H9 (cell line): ENCODE measurements around the gene MED27. TPM values are rescaled to one million over a fixed set of nuclear protein-coding genes. Genes with fewer than 3 reads are reported as not detected.

Source experiments
- DNase-seq: peaks from one replicate; pipeline ENCODE4 v3.0.0-alpha.2; 2017
- H2AFZ ChIP-seq: one replicate; pipeline ENCODE4 v1.6.1; 2013; ENCODE audit warnings: mild to moderate bottlenecking, low read length, control low read depth, moderate library complexity
- H2AK5ac ChIP-seq: 2 replicates; pipeline ENCODE4 v1.6.1; 2013; ENCODE audit warnings: low read length, control low read depth, mixed read lengths; ENCODE audit not compliant: insufficient read length
- H2BK120ac ChIP-seq: one replicate; pipeline ENCODE4 v1.6.1; 2013; ENCODE audit warnings: low read depth, mild to moderate bottlenecking, low read length, control low read depth, inconsistent platforms; ENCODE audit not compliant: poor library complexity, severe bottlenecking
- H2BK12ac ChIP-seq: 2 replicates; pipeline ENCODE4 v1.6.1; 2013; ENCODE audit warnings: low read length, control low read depth, mixed read lengths, low read depth; ENCODE audit not compliant: insufficient read length
- H2BK15ac ChIP-seq: 2 replicates; pipeline ENCODE4 v1.6.1; 2013; ENCODE audit warnings: low read depth, low read length, control low read depth
- H2BK20ac ChIP-seq: one replicate; pipeline ENCODE4 v1.6.1; 2013; ENCODE audit warnings: low read depth, mild to moderate bottlenecking, low read length, control low read depth, inconsistent platforms; ENCODE audit not compliant: poor library complexity, severe bottlenecking
- H2BK5ac ChIP-seq: 2 replicates; pipeline ENCODE4 v1.6.1; 2013; ENCODE audit warnings: low read length, control low read depth, mixed read lengths; ENCODE audit not compliant: insufficient read length
- H3K14ac ChIP-seq: 2 replicates; pipeline ENCODE4 v1.6.1; 2013; ENCODE audit warnings: low read length, control low read depth; ENCODE audit not compliant: insufficient read depth
- H3K18ac ChIP-seq: 2 replicates; pipeline ENCODE4 v1.6.1; 2013; ENCODE audit warnings: low read depth, mild to moderate bottlenecking, mixed read lengths, low read length, control low read depth; ENCODE audit not compliant: insufficient read length
- H3K23ac ChIP-seq: 2 replicates; pipeline ENCODE4 v1.6.1; 2013; ENCODE audit warnings: low read length, control low read depth, mixed read lengths, low read depth; ENCODE audit not compliant: insufficient read length
- H3K23me2 ChIP-seq: 2 replicates; pipeline ENCODE4 v1.6.1; 2013; ENCODE audit warnings: low read depth, mild to moderate bottlenecking, mixed read lengths, low read length, control low read depth; ENCODE audit not compliant: insufficient read length, poor library complexity, severe bottlenecking
- H3K27ac ChIP-seq: 2 replicates; pipeline ENCODE4 v1.5.1; 2013; ENCODE audit warnings: low read length, control low read depth, mixed read lengths, low read depth; ENCODE audit not compliant: insufficient read length
- H3K27me3 ChIP-seq: 2 replicates; pipeline ENCODE4 v1.6.1; 2013; ENCODE audit warnings: low read length, control low read depth, inconsistent platforms; ENCODE audit not compliant: insufficient read depth
- H3K4ac ChIP-seq: 2 replicates; pipeline ENCODE4 v1.6.1; 2013; ENCODE audit warnings: low read depth, mild to moderate bottlenecking, control low read depth, inconsistent platforms, low read length, moderate library complexity
- H3K4me1 ChIP-seq: 2 replicates; pipeline ENCODE4 v1.6.1; 2013; ENCODE audit warnings: low read length, control low read depth, inconsistent platforms; ENCODE audit not compliant: insufficient read depth
- H3K4me2 ChIP-seq: 2 replicates; pipeline ENCODE4 v1.6.1; 2013; ENCODE audit warnings: low read length, control low read depth, mixed read lengths; ENCODE audit not compliant: insufficient read length, insufficient read depth
- H3K56ac ChIP-seq: 2 replicates; pipeline ENCODE4 v1.6.1; 2013; ENCODE audit warnings: low read depth, mild to moderate bottlenecking, mixed read lengths, low read length, control low read depth; ENCODE audit not compliant: insufficient read length
- H3K79me1 ChIP-seq: 2 replicates; pipeline ENCODE4 v1.6.1; 2013; ENCODE audit warnings: low read depth, mild to moderate bottlenecking, moderate library complexity, low read length, control low read depth, inconsistent platforms; ENCODE audit not compliant: insufficient read depth, poor library complexity, severe bottlenecking
- H3K79me2 ChIP-seq: 2 replicates; pipeline ENCODE4 v1.6.1; 2013; ENCODE audit warnings: low read length, control low read depth, inconsistent platforms; ENCODE audit not compliant: insufficient read depth
- H3K9ac ChIP-seq: 2 replicates; pipeline ENCODE4 v1.6.1; 2013; ENCODE audit warnings: low read length, control low read depth, mixed read lengths; ENCODE audit not compliant: insufficient read length; ENCODE audit errors: extremely low read depth
- H3K9me3 ChIP-seq: one replicate; pipeline ENCODE4 v1.6.1; 2013; ENCODE audit warnings: low read depth, low read length, inconsistent platforms; ENCODE audit not compliant: control insufficient read depth
- H3T11ph ChIP-seq: one replicate; pipeline ENCODE4 v1.6.1; 2013; ENCODE audit warnings: mild to moderate bottlenecking, low read length, control low read depth, inconsistent platforms
- H4K20me1 ChIP-seq: one replicate; pipeline ENCODE4 v1.6.1; 2013; ENCODE audit not compliant: control insufficient read depth, insufficient read length, insufficient read depth
- H4K5ac ChIP-seq: 2 replicates; pipeline ENCODE4 v1.6.1; 2013; ENCODE audit warnings: low read depth, mild to moderate bottlenecking, mixed read lengths, low read length, control low read depth; ENCODE audit not compliant: insufficient read length
- H4K8ac ChIP-seq: replicated peaks from 2 replicates; pipeline ENCODE4 v1.6.1; 2013; ENCODE audit warnings: low read length, control low read depth, mixed read lengths, low read depth; ENCODE audit not compliant: insufficient read length
- H4K91ac ChIP-seq: 2 replicates; pipeline ENCODE4 v1.6.1; 2013; ENCODE audit warnings: low read depth, mild to moderate bottlenecking, moderate library complexity, mixed read lengths, low read length, control low read depth; ENCODE audit not compliant: insufficient read length
- H3K27ac Mint-ChIP-seq, 3 experiments: 2 replicates in 2 of 3; 3 replicates in 1 of 3; pipeline ENCODE4 v1.8.0; 2020 to 2021; ENCODE audit warnings: mixed read lengths in 3 of 3, mild to moderate bottlenecking in 1 of 3, moderate library complexity in 1 of 3
- H3K27me3 Mint-ChIP-seq: 2 replicates; pipeline ENCODE4 v1.8.0; 2021; ENCODE audit warnings: low read depth, mild to moderate bottlenecking, moderate library complexity, mixed read lengths
- H3K36me3 Mint-ChIP-seq, 3 experiments: 2 replicates in 2 of 3; 3 replicates in 1 of 3; pipeline ENCODE4 v1.8.0; 2020 to 2021; ENCODE audit warnings: low read depth in 3 of 3, mixed read lengths in 3 of 3; ENCODE audit not compliant: insufficient read depth in 1 of 3
- H3K4me1 Mint-ChIP-seq, 2 experiments: 2 replicates each; pipeline ENCODE4 v1.8.0; 2020; ENCODE audit warnings: mixed read lengths in 2 of 2
- H3K4me3 Mint-ChIP-seq, 2 experiments: 2 replicates in 1 of 2; 3 replicates in 1 of 2; pipeline ENCODE4 v1.8.0; 2020 to 2021; ENCODE audit warnings: mild to moderate bottlenecking in 2 of 2, mixed read lengths in 2 of 2, moderate library complexity in 1 of 2
- H3K9me3 Mint-ChIP-seq, 2 experiments: 2 replicates in 1 of 2; 3 replicates in 1 of 2; pipeline ENCODE4 v1.8.0; 2020; ENCODE audit warnings: mild to moderate bottlenecking in 2 of 2, mixed read lengths in 2 of 2, moderate library complexity in 1 of 2
- WGBS: extraction: QIAGEN DNeasy Blood & Tissue Kit; methylation state at CpG from one replicate; pipeline ENCODE4 v1.1.7; 2013; ENCODE audit warnings: missing lambda C conversion rate, low lambda C conversion rate, mixed read lengths; ENCODE audit not compliant: insufficient read length; ENCODE audit errors: extremely low coverage; 5-methylcytosine and 5-hydroxymethylcytosine counted together
- total RNA-seq: library from RNA; stranded (reverse); gene quantifications from 2 replicates; pipeline ENCODE4 v1.2.1, GENCODE V29; 2021
- TF ChIP-seq, protein P1 (sequence below): fragments of 200-600 bp; sonication (generic); conservative IDR thresholded peaks from 3 replicates; pipeline ENCODE4 v1.8.0; 2021; ENCODE audit warnings: antibody characterized with exemption, mild to moderate bottlenecking

MED27 gene
- total RNA-seq, 1 experiment from 2014 or later, result 33.5 TPM

DNA sequence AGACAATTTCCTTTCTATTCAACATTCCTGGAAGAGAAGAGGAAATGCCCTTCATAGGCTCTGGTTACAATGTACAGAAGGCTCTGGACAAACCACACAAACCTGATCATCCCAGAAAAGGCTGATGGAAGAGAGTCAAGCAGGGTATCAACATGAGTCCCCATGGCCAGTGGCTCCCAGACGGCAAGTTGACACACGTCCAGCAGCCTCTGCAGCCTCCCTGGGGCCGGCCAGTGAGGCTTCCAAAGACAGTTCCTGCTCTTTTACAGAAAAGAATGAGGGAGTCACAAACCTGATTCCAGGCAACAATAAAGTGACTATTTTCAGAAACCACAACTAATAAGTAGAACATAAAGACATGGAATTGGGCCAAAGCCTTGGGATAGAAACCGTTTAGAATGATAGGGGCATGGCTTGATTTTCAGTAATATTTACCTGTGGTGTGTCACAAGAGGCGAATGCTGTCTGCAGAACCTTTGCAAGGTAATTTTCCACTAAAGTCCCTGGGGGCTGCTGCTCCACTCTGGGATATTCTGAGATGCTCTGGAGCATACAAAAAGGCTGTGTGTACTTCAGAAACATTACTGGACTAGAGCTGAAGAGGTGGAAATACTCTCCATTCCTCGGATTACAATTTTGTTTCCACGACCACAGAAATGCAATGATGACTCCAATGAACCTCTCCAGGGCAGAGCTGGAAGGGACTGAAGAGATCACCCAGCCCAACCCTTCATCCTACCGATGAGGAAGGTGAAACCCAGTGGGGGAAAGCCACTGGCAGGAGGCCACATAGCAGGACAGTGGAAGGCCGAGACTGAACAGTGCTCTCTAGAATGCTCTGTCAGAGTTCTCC is 10.4 kb downstream of the MED27 start:
- Mint-ChIP-seq H3K27ac (peak overlapping the region in 2 of 3 experiments; percentile 48 to 61; a peak in 1 of 7 replicates), H3K4me1 (peaks cover 9 to 18% of the 10 kb centered on the region in 2 experiments)
- H2BK20ac ChIP-seq, result no peak overlapping the region

More for the DNA sequence above, 10.4 kb downstream of the MED27 start:
- no peak overlapping the region for H2AK5ac ChIP-seq
- no peak overlapping the region for H3K9ac ChIP-seq
- H3K27ac ChIP-seq, result no peak overlapping the region
- H3K23ac ChIP-seq, result no peak overlapping the region
- no peak overlapping the region for H3K4me3 Mint-ChIP-seq
- no peak overlapping the region for H2BK12ac ChIP-seq
- H3K23me2 ChIP-seq, result no peaks in the 10 kb centered on the region
- no peaks in the 10 kb centered on the region for H3K9me3 Mint-ChIP-seq
- no peak overlapping the region for H4K91ac ChIP-seq
- peaks cover 10 to 12% (median 12%) of the 10 kb centered on the region in 3 experiments; a peak in 6 of 7 replicates for H3K36me3 Mint-ChIP-seq
- no peak overlapping the region for H3T11ph ChIP-seq
- DNase-seq, result no peak
- no peak overlapping the region for H3K4me2 ChIP-seq
- H3K27me3 Mint-ChIP-seq, result no peaks in the 10 kb centered on the region
- H4K20me1 ChIP-seq, result no peaks in the 10 kb centered on the region
- no peaks in the 10 kb centered on the region for H3K27me3 ChIP-seq
- H3K14ac ChIP-seq, result no peak overlapping the region; the same call in 1 of the 2 replicates
- no peak overlapping the region for H4K5ac ChIP-seq
- no peak overlapping the region for H2BK15ac ChIP-seq
- peaks cover 14% of the 10 kb centered on the region for H3K79me1 ChIP-seq
- H3K4me1 ChIP-seq, result no peaks in the 10 kb centered on the region; the same call in 1 of the 2 replicates
- H4K8ac ChIP-seq, result no peak overlapping the region
- no peak overlapping the region for H2AFZ ChIP-seq
- peaks cover 10% of the 10 kb centered on the region; the same call in 1 of the 2 replicates for H3K79me2 ChIP-seq
- no peak overlapping the region for H2BK5ac ChIP-seq
- no peak overlapping the region for H3K4ac ChIP-seq
- H3K9me3 ChIP-seq, result no peaks in the 10 kb centered on the region
- WGBS, result no CpG with 5 or more reads among the region's 9 CpGs
- TF ChIP-seq, protein P1, sequence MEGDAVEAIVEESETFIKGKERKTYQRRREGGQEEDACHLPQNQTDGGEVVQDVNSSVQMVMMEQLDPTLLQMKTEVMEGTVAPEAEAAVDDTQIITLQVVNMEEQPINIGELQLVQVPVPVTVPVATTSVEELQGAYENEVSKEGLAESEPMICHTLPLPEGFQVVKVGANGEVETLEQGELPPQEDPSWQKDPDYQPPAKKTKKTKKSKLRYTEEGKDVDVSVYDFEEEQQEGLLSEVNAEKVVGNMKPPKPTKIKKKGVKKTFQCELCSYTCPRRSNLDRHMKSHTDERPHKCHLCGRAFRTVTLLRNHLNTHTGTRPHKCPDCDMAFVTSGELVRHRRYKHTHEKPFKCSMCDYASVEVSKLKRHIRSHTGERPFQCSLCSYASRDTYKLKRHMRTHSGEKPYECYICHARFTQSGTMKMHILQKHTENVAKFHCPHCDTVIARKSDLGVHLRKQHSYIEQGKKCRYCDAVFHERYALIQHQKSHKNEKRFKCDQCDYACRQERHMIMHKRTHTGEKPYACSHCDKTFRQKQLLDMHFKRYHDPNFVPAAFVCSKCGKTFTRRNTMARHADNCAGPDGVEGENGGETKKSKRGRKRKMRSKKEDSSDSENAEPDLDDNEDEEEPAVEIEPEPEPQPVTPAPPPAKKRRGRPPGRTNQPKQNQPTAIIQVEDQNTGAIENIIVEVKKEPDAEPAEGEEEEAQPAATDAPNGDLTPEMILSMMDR, result no peak
- no peak overlapping the region for H3K56ac ChIP-seq
- H2BK120ac ChIP-seq, result no peak overlapping the region
- no peak overlapping the region for H3K18ac ChIP-seq
